ENCODE measurements around the gene GHRL. TPM values are rescaled to one million over a fixed set of nuclear protein-coding genes. Genes with fewer than 3 reads are reported as not detected.
A peak's percentile ranks its signal among the peaks of the same experiment; 100 is the strongest.

Gene GHRL
- total RNA-seq, 1 donor from 2014 or later, result not detected

- Mint-ChIP-seq H3K4me1 (ENCODE audit: low read depth) (peaks cover 35% of the 10 kb centered on the region), H3K27ac (ENCODE audit: unreplicated experiment) (peak overlapping the region; percentile 32), H3K9me3 (ENCODE audit: low read depth) (peaks cover 3% of the 10 kb centered on the region), H3K27me3 (ENCODE audit: low read depth) (no peaks in the 10 kb centered on the region), H3K4me3 (ENCODE audit: unreplicated experiment) (no peak overlapping the region), H3K36me3 (ENCODE audit: low read depth) (peaks cover 20% of the 10 kb centered on the region)
- DNase-seq (ENCODE audit: low spot score), result peak; percentile 29
- TF ChIP-seq CTCF (IDR thresholded peaks at IDR 0.05), result no peak
These were observed 41.7 kb downstream of the GHRL start for GRCh38 chr3:10251006-10251405.

DNA sequence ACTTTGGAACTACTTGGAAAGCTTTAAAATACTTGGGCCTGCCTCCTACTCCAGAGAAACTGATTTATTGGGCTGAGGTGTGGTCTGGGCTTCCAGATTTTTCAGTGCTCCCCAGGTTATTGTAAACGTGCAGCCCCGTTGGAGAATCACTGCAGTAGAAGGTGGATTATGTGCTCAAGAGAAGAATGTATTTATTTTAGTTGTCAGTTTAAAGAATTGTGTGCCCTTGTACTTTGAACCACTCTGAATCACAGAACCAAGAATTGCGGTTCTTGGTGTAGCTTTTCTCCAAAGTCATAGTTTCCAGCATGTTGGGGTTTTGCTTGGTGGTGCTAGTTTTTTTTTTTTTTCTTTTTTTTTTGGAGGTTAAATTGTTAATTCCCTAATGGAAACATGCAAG lies 42.9 kb downstream of the GHRL start:
- no peaks in the 10 kb centered on the region for H3K27me3 Mint-ChIP-seq (ENCODE audit: low read depth)
- H3K36me3 Mint-ChIP-seq (ENCODE audit: low read depth), result peaks cover 18% of the 10 kb centered on the region
- no peak for DNase-seq (ENCODE audit: low spot score)
- H3K4me1 Mint-ChIP-seq (ENCODE audit: low read depth), result peaks cover 35% of the 10 kb centered on the region
- H3K9me3 Mint-ChIP-seq (ENCODE audit: low read depth), result peaks cover 10% of the 10 kb centered on the region
- H3K4me3 Mint-ChIP-seq (ENCODE audit: unreplicated experiment), result peak overlapping the region; percentile 90
- no peak for TF ChIP-seq CTCF (IDR thresholded peaks at IDR 0.05)
- H3K27ac Mint-ChIP-seq (ENCODE audit: unreplicated experiment), result peak overlapping the region; percentile 74

DNA sequence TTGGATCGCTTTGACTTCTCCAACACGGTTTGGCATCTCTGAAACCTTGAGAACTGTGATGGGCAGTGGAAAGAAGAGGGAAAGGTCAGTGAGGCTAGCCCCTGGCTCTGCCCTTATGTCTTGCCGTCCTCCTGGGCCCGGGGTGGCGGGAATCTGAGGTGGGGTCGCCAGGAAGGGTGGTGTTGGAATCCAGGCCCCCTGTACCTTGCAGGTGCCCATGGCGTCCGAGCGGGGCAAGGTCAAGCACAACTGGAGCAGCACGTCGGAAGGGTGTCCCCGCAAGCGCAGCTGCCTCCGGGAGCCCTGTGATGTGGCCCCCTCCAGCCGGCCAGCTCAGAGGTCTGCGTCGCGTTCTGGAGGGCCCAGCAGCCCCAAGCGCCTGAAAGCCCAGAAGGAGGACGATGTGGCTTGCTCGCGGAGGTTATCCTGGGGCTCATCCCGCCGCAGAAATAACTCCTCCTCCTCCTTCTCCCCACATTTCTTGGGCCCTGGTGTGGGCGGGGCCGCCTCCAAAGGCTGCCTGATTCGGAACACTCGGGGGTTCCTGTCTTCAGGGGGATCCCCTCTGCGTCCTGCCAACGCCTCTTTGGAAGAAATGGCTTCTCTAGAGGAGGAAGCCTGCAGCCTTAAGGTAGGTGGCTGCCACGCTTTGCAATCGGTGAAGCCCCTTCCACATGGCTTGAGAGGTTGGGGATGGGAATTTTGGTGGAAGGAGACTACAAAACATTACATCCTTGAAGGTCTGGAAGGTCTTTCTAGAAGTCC lies 43.6 kb downstream of the GHRL start:
- H3K4me3 Mint-ChIP-seq (ENCODE audit: unreplicated experiment), result peak overlapping the region; percentile 90
- H3K4me1 Mint-ChIP-seq (ENCODE audit: low read depth), result peaks cover 31% of the 10 kb centered on the region
- peaks cover 22% of the 10 kb centered on the region for H3K36me3 Mint-ChIP-seq (ENCODE audit: low read depth)
- peak; percentile 86 for DNase-seq (ENCODE audit: low spot score)
- no peak for TF ChIP-seq CTCF (IDR thresholded peaks at IDR 0.05)
- peak overlapping the region; percentile 74 for H3K27ac Mint-ChIP-seq (ENCODE audit: unreplicated experiment)
- peaks cover 12% of the 10 kb centered on the region for H3K9me3 Mint-ChIP-seq (ENCODE audit: low read depth)
- H3K27me3 Mint-ChIP-seq (ENCODE audit: low read depth), result no peaks in the 10 kb centered on the region

- peaks cover 12% of the 10 kb centered on the region for H3K9me3 Mint-ChIP-seq (ENCODE audit: low read depth)
- DNase-seq (ENCODE audit: low spot score), result peak; percentile 98
- H3K27ac Mint-ChIP-seq (ENCODE audit: unreplicated experiment), result peak within 1 kb of the TSS; percentile 90
- peaks cover 31% of the 10 kb centered on the region for H3K4me1 Mint-ChIP-seq (ENCODE audit: low read depth)
- peaks cover 20% of the 10 kb centered on the region for H3K36me3 Mint-ChIP-seq (ENCODE audit: low read depth)
- peak within 1 kb of the TSS; percentile 90 for H3K4me3 Mint-ChIP-seq (ENCODE audit: unreplicated experiment)
- no peaks in the 10 kb centered on the region for H3K27me3 Mint-ChIP-seq (ENCODE audit: low read depth)
- peak; percentile 40 for TF ChIP-seq CTCF (IDR thresholded peaks at IDR 0.05)
These were observed 44.4 kb downstream of the GHRL start, which contains the start of gene TATDN2 for GRCh38 chr3:10248184-10248983. TSS of gene TATDN2 (plus strand) at chr3:10248459. CDS start at chr3:10249201, 742 bp downstream.

DNA sequence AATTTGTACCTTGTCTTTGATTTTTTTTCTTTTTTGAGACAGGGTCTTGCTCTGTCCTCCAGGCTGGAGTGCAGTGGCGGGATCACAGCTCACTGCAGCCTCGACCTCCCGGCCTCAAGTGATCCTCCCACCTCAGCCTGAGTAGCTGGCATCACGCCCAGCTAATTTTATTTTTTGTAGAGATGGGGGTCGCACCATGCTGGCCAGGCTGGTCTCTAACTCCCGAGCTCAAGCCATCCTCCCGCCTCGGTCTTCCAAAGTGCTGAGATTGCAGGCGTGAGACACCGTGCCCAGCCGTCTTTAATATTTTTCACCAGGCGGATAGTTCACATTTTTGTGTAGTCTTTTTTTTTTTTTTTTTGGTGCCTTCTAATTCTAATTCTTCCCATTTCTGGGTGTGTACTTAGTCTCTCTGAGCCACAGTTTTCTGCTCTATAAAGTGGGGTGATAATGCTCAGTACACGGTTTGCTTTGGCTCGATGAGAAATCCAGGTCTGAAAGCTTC lies 45.0 kb downstream of the GHRL start:
- TF ChIP-seq CTCF (IDR thresholded peaks at IDR 0.05), result no peak
- H3K4me1 Mint-ChIP-seq (ENCODE audit: low read depth), result peaks cover 31% of the 10 kb centered on the region
- H3K4me3 Mint-ChIP-seq (ENCODE audit: unreplicated experiment), result peak overlapping the region; percentile 87
- H3K9me3 Mint-ChIP-seq (ENCODE audit: low read depth), result peaks cover 12% of the 10 kb centered on the region
- H3K27me3 Mint-ChIP-seq (ENCODE audit: low read depth), result no peaks in the 10 kb centered on the region
- peak overlapping the region; percentile 90 for H3K27ac Mint-ChIP-seq (ENCODE audit: unreplicated experiment)
- peak; percentile 40 for DNase-seq (ENCODE audit: low spot score)
- H3K36me3 Mint-ChIP-seq (ENCODE audit: low read depth), result peaks cover 16% of the 10 kb centered on the region

Data from chondrocyte (in vitro differentiated cells).